ENCODE data around the gene NIF3L1.

NIF3L1 gene

GRCh38 chr2:200943527-200944105 is 54.4 kb downstream of the NIF3L1 start:
- no peak for TF ChIP-seq CTCF (IDR thresholded peaks at IDR 0.05; ENCODE audit: insufficient read depth, low read depth, low read length, missing control alignments)
- no peak overlapping the region for H3K4me3 ChIP-seq (ENCODE audit: low read length)

GRCh38 chr2:200944467-200945394 is 55.6 kb downstream of the NIF3L1 start:
- TF ChIP-seq CTCF (IDR thresholded peaks at IDR 0.05; ENCODE audit: insufficient read depth, low read depth, low read length, missing control alignments): no peak
- DNase-seq (ENCODE audit: low read depth): peak; percentile 91
- H3K4me3 ChIP-seq (ENCODE audit: low read length): no peak overlapping the region

More at GRCh38 chr2:200943527-200944105, 54.4 kb downstream of the NIF3L1 start:
- DNase-seq (ENCODE audit: low read depth): no peak

GRCh38 chr2:200945395-200945729 is 56.2 kb downstream of the NIF3L1 start:
- TF ChIP-seq CTCF (IDR thresholded peaks at IDR 0.05; ENCODE audit: insufficient read depth, low read depth, low read length, missing control alignments): no peak
- DNase-seq (ENCODE audit: low read depth): no peak
- H3K4me3 ChIP-seq (ENCODE audit: low read length): no peak overlapping the region

GRCh38 chr2:200950378-200950777 is 61.2 kb downstream of the NIF3L1 start:
- no peak for TF ChIP-seq CTCF (IDR thresholded peaks at IDR 0.05; ENCODE audit: insufficient read depth, low read depth, low read length, missing control alignments)
- no peak for DNase-seq (ENCODE audit: low read depth)
- no peak overlapping the region for H3K4me3 ChIP-seq (ENCODE audit: low read length)

All from epithelial cell of esophagus (primary cell).